Pulmonary artery endothelial cell (primary cell): ENCODE results near the gene SAMD4B. TPM values are rescaled to one million over a fixed set of nuclear protein-coding genes. Genes with fewer than 3 reads are reported as not detected.
"Not testable (repeated sequence)": the region's sequence is repeated elsewhere in the genome, so short reads cannot be mapped to it uniquely, and the experiment has no call there.

Experiments used
- DNase-seq: peaks from one replicate; pipeline ENCODE4 v3.0.0-alpha.2; 2011; ENCODE audit warnings: low read depth, low spot score
- total RNA-seq: library from RNA; depleted of rRNA; stranded (reverse); fragments of >200 nt; gene quantifications from 2 replicates; pipeline ENCODE4 v1.2.3, GENCODE V29; 2014

The SAMD4B gene
- total RNA-seq, 1 donor from 2014 or later, result 26.4 TPM

DNA sequence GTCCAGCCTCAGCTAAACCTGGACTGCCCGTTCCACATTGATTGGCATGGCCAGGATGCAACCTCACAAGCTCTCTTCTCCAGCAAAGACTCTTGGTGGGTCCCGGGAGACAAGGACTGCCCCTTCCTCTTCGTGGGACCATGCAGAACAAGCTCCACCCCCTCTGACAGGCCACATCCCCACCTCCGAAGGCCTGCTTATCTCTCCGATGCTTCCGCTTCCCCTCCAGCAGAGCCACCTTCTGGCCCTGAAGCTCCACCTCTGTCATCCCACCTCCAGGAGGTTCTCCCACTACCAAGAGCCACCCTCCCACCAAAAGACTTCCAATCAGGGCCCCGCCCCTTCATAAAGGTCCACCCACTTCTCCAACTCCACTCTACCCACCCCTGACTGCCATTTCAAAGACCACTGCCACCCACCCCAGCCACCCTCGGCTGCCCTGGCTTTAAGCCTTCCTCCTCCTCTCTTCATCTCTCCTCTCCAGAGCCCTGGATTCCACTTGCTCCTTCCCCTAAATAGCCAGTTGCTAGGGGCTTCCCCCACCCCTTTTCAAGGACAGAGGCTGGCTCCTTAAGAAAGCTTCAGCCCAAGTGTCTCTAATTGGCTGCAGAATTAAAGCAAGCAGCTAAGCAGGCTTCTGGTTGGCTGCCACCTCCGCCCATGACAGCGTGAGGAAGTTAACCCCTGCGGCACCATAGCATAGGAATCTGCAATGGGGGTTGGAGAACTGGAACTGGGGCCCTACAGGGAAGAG, 31.5 kb upstream of the SAMD4B start:
- DNase-seq, result no peak

DNA sequence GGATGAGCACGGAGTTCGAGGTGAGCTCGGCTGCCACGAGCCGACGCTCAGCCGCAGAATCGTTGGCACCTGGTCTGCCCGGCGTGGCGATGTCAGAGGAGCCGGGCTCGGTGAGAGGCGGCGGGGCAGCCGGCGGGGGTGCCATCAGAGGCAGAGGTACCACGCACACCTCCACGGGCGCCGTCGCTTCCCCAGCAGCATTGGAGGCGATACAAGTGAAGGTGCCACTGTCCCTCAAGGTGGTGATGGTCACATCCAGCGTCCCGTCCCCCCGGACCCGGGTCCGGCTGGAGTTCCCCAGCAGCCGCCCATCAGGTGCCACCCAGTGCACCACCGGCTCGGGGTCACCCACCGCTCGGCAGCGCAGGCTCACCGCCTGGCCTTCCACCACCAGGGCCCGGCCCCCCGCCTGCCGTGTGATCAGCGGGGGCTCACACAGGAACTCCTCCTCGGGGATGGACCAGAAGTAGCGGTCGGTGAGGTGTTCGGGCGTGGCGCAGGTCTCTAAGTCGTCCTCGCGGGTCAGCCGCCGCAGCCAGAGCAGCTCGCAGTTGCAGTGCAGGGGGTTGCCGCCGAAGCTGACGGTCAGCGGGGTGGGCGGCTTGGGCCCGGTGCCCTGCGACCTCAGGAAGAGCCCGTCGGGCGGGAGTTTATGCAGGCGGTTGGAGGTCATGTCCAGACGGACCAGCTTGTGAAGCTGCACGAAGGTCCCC, 28.0 kb upstream of the SAMD4B start:
- DNase-seq, result no peak

DNA sequence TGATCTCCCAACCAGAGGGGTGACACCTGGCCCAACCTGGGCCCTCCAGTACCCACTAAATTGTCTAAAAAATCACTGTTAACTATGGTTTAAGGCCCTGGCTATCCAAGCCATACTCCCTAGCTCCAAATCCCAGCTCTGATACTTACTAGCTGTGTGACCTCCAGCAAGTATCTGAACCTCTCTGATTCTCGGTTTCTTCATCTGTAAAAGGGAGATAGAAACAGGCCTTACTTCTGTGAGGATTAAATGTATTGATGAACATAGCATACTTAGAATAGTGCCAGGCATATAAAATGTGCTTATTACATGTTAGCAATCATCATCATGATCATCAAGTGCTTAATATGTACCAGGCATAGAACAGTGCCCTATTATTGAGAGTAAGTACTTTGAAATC, 26.3 kb upstream of the SAMD4B start:
- no peak for DNase-seq

DNA sequence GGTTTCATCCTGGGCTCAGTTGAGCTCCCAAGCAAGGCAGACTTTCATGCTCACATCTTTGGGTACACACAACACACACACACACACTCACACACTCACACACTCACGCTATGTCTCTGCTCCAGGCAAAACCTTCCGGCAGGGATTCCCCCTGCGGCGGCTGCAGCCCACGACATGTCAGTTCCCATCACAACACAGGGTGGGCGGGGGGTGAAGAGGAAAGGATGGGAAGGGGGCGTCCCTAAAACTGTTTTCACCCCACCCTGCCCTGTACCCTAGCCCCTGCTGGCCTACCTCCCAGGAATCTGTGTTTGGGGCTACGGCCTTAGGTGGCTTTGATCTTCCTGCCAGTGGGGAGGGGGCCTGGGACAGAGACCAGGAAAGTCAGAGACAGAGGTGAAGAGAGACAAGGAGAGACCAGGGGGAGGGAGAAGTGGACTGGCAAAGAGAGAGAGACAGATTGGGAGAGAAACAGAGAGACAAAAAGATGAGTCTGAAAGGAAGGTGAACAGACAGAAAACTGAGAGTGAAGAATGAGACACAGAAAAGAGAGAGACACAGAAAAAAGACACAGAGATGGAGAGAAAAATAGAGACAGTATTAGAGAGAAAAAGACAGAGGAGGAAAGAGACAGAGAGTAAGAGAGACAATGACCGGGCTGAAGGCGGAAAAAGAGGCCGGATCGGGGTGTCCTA, 25.4 kb upstream of the SAMD4B start:
- DNase-seq, result no peak

DNA sequence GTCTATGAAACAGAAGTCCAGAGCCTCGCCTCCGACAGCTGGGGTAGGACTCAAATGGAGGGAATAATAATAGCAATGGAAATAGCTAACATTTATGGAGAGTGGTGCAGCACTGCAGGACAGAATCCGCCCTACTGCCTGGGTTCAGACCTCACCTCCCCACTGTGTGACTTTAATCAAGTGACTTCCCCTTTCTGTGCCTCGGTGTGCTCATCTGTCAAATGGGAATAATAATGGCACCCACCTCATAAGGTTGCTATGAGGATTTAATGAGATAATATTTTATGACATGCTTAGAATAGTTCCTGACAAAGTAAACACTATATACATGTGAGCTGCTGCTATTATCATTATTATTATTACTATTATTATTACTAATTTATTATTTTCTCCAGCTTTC, 24.7 kb upstream of the SAMD4B start:
- no peak for DNase-seq

DNA sequence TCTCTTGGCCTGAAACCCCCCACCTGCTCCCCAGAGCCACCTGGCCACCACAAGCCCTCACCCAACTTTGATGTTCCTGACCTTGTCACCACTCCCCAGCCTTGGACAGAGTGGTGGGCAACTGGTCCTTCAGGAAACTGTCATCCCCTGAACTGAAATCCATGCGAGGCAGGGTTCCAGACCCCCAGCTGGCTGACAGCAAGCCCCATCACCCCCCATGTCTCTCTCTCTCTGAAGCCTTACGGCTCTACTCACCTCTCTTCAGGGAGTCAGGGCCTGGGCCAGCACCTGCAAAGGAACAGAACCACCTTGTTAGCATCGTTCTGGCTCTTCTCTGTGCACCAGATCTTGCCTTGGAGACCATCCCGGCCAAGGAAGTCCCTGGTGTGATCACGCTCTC, 24.1 kb upstream of the SAMD4B start:
- no peak for DNase-seq

DNA sequence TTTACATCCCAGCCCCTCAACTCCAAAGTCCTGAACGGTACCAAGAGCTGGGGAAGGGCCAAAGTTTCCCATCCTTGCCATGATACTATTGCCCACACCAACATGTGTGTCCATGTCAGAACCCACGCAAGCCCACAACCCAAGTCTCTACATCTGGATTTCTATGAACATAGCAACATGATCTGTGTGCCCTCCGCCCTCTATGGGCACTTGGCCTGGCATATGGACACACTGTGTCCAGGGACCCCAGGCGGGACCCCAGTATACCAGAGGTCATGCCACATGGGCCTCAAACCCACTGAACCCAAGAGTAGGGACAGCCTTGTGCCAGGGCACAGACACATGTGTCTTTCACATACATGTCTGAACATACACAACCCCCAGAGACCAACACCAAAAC, 23.5 kb upstream of the SAMD4B start:
- DNase-seq, result no peak

DNA sequence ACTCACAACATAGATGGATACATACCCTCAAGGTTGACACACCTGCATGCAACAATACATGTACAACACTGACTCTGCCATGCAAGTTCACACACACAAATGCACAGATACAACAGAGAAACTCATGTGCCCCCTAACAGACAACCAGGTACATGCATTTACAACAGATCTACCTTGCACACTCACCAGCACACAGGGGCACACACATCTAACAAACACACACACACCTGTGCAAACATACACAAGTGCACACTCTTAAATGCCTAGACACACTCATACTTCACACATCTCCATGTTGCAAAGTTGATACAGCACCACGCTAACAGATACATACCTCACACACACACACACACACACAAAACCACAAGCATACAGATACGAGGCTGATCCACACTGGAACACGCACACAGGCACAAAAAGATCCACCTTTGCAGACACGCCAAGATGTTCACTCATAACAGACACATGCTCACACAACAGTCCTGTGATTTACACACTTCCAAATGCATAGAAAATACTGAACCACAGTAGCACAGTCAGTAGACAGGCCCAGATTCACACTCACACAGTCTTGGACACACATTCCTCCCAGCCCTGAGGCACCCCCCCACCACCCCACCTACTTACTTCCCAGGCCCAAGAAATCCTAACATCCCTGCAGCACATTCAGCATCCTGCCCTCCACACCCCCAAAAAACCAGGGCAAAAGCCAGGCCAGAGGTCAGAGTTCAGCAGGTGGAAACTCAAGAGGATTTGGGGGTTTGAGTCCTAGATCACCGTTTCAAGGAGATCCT, 22.9 kb upstream of the SAMD4B start:
- no peak for DNase-seq

DNA sequence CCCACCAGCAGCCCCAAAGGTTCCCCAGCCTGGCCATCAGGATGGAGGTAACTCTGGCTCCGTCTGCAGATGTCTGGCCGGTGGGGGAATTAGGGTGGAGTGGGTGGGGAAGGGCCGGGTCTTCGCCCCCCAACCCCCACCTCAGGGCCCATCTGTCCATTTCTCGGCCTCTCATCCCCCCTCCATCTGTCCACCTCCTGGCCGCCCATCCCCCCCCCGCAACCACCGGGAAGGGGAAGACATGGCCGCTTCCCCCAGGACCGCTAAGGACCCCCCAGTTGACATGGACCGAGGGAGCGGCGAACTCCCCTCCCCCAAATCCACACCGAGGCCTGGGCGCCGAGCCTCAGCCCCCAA, 22.4 kb upstream of the SAMD4B start:
- no peak for DNase-seq

DNA sequence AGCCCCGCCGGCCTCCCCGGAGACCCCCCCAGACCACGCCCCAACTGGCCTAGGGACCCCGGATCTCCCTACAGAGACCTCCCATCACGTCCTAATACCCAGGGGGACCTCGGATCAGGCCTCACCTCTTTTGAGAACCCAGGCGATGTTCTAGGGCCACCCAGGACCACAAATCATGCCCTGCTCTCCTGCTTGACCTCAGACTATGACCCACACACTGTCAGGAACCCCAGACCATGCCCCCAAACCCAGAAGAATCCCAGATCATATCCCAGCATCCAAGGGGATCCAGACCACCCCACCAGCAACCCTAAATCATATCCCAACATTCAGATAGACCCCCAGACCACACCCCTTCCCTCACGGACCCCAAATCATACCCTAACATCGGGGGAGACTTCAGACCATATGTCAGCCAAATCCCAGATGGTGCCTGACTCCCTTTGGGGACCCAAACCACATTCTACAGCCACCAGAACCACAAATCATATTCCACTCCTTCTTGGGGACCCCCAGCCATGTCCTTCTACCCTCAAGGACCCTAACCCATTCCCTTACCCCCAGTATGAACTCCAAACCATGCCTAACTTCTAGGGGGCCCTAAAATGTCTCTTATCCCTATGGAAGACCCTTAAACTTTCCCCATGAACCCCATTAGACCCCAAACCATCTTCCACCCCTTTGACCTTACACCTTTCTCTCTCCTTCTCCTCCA, 20.9 kb upstream of the SAMD4B start:
- DNase-seq, result no peak

DNA sequence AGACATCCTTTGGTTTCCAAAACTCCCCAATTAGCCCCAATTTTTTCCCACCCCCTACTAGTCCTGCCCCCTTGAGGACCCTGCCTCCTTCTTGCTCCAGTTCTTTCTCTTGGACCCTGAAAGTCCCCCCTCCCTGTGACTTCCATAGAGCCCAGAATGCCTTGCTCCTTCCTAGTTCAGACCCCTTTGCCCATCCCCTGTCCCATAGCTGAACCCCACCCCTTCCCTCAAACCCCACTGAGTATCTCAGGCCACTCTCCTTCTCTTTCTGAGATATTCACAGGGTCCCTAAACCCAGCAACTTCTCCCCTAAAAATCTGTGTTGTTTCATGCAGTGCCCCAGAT, 20.4 kb upstream of the SAMD4B start:
- DNase-seq, result no peak

DNA sequence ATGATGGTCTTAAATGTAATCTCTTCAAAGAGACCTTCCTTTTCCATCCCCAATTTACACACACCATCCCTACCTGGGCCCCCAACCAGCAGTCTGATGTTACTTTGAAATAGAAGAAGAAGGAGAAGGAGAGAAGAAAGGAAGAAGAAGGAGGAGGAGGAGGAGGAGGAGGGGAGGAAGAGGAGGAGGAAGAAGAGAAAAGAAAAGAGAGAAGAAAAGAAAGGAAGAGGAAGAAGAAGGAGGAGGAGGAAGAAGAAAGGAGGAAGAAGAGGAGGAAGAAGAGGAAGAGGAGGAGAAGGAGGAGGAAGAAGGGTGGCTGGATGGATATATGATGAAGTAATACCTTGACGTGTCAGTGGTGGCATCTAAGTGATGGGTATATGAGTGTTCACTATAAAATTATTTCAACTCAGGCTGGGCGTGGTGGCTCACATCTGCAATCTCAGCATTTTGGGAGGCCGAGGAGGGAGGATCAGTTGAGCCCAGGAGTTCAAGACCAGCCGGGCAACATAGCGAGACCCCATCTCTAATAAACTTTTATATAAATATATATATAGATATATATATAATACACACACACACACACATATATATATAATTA, 17.9 kb upstream of the SAMD4B start:
- DNase-seq, result no peak

DNA sequence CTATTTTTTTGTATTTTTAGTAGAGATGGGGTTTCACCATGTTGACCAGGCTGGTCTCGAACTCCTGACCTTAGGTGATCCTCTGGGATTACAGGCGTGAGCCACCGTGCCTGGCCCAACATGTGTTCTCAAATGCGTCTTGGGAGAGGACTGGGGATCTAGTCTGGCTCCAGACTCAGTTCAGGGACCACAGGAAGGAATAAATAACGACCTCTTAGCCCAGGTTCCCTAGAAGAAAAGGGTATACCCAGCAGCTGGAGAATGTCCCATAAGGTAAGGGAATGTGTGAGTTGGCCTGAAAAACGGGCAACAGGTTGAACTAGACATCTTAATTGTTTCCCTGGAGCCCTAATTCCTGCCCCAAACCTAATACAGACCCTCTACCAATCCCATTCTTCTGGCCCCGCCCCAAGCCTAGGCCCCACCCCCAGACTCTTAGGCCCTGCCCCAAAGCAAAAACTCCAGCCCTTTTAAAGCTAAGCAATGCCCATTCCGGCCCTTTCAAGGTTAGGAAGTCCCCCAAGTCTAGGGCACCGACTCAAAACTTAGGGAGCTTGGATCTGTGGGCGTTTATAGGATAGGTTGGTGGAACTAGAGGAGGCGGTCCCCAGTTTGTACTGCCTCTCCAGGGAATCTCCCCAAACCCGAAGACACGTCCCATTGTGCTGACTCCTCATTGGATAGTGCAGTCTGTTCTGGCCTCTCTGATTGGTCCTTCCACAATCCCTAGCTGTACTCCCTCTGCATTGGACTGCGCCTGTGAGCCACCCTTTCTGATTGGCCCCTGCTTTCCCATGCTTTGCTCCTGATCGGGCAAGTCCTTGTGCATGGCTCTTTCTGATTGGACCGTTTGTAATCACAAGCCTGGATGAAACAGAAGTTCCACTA, 16.2 kb upstream of the SAMD4B start:
- no peak for DNase-seq

DNA sequence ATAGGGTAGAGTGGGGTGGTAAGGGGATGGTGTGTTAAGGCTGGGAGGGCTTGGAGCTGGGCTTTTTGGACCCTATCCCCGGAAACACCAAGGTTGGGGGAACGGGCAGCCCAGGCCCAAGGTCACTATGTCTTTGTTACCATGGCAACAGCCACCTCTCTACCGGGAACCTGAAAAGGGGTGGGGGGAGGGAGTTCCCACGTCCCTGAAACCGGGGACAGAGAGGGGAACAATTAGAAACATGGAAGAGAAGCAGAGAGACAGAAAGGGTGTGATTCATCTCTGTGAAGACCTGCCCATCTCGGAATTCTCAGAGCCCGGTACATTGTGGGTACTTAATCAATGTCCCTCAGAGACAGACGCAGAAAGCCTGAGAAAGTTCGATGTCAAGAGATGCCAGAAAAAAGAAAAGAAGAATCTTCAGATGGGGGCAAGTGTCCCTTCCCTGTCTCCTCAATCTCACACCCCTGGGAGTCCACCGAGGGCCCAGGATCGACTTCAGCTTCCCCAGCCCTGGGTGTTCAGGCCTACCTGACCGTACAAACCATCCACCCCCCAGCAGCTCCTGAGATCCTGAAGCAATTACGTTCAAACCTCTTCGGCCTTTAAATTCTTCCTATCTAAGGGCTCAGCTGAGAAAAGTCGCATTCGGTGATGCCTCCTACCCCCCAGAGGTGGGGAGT, 14.7 kb upstream of the SAMD4B start:
- no peak for DNase-seq

DNA sequence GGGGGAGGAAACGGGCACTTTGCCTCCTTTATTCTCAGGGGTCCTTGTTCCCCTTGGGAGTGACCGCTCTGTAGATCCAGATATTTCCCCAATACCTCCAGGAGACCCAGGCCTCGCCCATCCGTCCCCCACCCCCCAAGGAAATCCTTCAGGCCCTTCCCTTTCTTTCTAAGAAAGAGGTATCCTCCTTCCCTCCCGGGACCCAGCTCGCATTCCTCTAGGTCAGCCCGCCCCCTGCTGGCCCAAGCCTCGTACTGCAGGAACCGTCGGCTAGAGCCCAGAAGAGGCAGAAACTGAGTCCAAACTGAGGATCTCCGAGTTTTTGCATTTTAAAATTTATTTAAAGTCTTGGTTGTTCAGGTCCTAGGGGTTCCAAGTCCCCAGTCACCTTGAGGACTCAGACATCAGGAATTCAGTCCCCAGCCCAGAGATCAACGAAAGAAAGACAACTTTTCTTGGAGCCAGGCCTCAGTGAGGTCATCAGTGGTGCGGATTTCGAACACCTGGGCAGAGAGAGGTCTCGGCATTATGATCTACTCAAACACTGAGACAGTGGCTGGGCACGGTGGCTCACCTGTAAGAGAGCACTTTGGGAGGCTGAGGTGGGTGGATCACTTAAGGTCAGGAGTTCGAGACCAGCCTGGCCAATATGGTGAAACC, 14.0 kb upstream of the SAMD4B start:
- DNase-seq, result no peak

DNA sequence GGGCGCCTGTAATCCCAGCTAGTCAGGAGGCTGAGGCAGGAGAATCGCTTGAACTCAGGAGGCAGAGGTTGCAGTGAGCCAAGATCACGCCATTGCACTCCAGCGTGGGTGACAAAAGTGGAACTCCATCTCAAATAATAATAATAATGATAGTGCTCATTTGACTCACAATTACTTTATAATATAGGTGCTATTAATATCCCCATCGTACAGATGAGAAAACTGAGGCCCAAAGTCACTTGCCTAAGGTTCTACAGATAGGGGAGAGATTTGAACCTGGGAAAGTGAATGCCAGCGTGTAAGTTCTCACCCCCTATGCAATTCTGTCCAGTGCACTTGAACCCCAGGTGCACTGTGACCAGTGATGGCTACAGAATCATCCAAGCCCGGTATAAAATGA, 12.3 kb upstream of the SAMD4B start:
- no peak for DNase-seq

DNA sequence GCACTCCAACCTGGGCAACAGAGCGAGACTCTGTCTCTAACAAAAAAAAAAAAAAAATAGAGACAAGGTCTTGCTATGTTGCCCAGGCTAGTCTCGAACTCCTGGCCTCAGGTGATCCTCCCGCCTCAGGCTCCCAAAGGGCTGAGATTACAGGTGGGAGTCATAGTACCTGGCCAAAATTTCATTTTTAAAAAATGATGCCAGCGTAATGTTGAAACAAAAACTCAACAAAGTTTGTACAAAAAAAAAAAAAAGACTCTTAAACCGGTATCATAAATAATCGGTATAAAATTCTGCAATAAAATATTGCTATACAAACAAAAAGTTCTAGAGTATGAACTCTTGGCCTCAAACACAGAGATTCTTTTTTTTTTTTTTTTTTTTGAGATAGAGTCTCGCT, 9.9 kb upstream of the SAMD4B start:
- no peak for DNase-seq

DNA sequence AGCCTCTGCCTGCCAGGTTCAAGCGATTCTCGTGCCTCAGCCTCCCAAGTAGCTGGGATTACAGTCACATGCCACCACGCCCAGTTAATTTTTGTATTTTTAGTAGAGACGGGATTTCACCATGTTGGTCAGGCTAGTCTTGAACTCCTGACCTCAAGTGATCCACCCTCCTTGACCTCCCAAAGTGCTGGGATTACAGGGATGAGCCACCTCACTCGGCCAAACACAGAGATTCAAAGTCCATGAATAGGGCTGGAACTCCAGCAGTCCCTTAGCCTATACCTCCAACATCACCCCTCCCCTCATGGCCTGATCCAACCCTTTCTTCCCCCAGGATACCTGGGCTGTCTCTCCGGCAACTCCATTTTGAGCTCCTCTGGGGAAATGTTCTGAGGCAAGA, 9.5 kb upstream of the SAMD4B start:
- DNase-seq, result not testable (repeated sequence)

DNA sequence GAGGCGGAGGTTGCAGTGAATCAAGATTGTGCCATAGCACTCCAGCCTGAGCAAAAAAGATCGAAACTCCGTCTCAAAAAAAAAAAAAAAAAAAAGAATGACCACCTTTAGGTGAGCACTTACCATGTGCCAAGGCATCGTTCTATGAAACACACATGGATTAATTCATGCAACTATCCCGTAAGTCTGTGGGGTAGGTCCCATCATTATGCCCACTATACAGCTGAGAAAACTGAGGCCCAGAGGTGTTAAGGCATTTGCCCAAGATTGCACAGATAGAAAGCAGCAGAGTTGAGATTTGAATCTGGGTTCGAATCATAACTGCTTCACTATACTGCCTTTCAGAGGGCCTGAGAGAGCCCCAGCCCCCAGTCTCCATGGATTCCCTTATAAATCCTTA, 8.7 kb upstream of the SAMD4B start:
- no peak for DNase-seq
